ENCODE measurements around the gene ZACN.

Gene ZACN

GRCh38 chr17:76104140-76104895 lies 25.3 kb downstream of the ZACN start:
- DNase-seq, result no peak

- DNase-seq, result no peak
Measured at GRCh38 chr17:76104896-76105231, 25.9 kb downstream of the ZACN start.

- no peak for DNase-seq
Measured at GRCh38 chr17:76106703-76107102, 27.7 kb downstream of the ZACN start.

GRCh38 chr17:76107509-76107908 lies 28.5 kb downstream of the ZACN start:
- no peak for DNase-seq

GRCh38 chr17:76111956-76112355 lies 33.0 kb downstream of the ZACN start:
- DNase-seq, result no peak

GRCh38 chr17:76115138-76115754 lies 36.3 kb downstream of the ZACN start:
- DNase-seq, result no peak

GRCh38 chr17:76119409-76120371 lies 40.7 kb downstream of the ZACN start:
- DNase-seq, result no peak

- DNase-seq, result no peak
Measured at GRCh38 chr17:76120658-76121008, 41.7 kb downstream of the ZACN start.

GRCh38 chr17:76121932-76122430 lies 43.0 kb downstream of the ZACN start:
- DNase-seq, result no peak

- DNase-seq, result no peak
Measured at GRCh38 chr17:76122431-76123190, 43.6 kb downstream of the ZACN start.

- DNase-seq, result no peak
Measured at GRCh38 chr17:76123191-76123499, 44.2 kb downstream of the ZACN start.

GRCh38 chr17:76123749-76124581 lies 45.0 kb downstream of the ZACN start:
- peak in 1 of 5 donors; percentile 25 for DNase-seq

- no peak for DNase-seq
Measured at GRCh38 chr17:76124582-76125390, 45.8 kb downstream of the ZACN start.

GRCh38 chr17:76125391-76125675 lies 46.4 kb downstream of the ZACN start:
- no peak for DNase-seq

GRCh38 chr17:76125922-76126321 lies 46.9 kb downstream of the ZACN start:
- DNase-seq, result no peak

GRCh38 chr17:76130473-76130872 lies 51.5 kb downstream of the ZACN start:
- DNase-seq, result no peak

GRCh38 chr17:76131051-76131691 lies 52.2 kb downstream of the ZACN start:
- no peak for DNase-seq

GRCh38 chr17:76131692-76132573 lies 53.0 kb downstream of the ZACN start:
- DNase-seq, result no peak
